ENCODE results near the gene PRRC2B.
A peak's percentile ranks its signal among the peaks of the same experiment; 100 is the strongest.
"Not testable (repeated sequence)": the region's sequence is repeated elsewhere in the genome, so short reads cannot be mapped to it uniquely, and the experiment has no call there.

Gene PRRC2B

DNA sequence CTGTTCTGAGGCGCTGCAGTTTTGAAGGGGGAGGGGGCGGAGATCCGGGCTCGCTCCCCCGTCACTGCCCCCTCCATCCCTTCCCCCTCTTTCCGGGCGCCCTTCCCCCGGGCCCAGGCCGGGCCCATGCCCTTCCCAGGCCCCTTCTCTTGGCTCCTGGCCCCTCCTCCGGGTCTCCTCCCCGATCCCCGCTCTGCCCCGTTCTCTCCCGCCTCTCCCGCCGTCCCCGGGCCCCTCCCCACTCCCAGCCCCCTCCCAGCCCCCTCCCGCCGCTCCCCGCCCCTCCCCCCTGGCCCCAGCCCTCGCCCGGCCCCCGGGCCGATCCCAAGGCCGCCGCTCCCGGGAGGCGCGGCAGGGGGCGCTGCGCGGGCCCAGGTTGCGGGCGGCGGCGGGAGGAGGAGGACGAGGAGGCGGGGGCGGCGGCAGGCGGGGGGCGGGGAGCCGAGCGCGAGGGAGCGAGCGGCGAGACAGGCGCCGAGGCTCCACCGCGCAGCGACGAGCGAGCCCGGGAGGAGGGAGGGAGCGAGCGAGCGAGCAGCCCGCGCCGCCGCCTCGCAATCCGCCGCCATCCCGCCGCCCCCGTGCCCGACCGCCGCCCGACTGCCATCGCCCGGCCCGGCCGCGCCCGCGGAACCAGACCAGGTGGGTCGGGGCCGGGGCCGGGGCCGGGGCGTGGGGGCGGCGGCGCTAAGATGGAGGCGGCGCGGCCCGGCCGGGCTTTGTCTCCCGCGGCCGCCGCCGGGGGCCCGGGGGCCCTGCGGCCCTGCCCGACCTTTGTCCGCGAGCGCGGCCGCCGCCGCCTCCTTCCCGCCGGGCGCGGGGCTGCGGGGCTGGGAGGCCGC lies at the start of gene PRRC2B:
Gene PRRC2B, plus strand, starts transcription at position 465 of the 842 bp plus-strand sequence. CDS start 36,059 bp downstream, outside the sequence.
- H3K4me3 ChIP-seq: peak within 1 kb of the TSS; percentile 46 to 87 (median 76)

GRCh38 chr9:131344931-131345535 lies 48.9 kb upstream of the PRRC2B start:
- H3K27ac ChIP-seq, H3K4me3 ChIP-seq: not testable (repeated sequence)

More for the DNA sequence above, at the start of gene PRRC2B:
- peak within 1 kb of the TSS; percentile 85 to 100 (median 98) for H3K27ac ChIP-seq

DNA sequence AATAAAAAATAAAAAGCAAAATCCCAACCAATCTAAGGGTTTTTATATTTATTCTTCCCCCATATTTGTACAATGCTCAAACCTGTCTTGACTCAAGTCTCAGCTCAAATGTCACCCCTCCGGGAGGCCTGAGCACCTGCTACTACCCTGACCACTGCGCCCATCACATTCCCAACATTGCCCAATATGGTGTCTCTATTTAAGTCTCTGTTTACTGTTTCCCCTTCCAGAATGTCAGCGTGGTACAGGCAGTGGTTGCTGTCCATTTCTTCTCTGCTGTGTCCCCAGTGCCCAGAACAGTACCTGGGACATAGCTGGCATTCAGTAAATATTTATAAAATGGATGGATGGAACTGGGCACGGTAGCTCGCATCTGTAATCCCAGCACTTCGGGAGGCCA lies 47.3 kb upstream of the PRRC2B start:
- Histone ChIP-seq H3K27ac (no peak overlapping the region), H3K4me3 (no peak overlapping the region)

DNA sequence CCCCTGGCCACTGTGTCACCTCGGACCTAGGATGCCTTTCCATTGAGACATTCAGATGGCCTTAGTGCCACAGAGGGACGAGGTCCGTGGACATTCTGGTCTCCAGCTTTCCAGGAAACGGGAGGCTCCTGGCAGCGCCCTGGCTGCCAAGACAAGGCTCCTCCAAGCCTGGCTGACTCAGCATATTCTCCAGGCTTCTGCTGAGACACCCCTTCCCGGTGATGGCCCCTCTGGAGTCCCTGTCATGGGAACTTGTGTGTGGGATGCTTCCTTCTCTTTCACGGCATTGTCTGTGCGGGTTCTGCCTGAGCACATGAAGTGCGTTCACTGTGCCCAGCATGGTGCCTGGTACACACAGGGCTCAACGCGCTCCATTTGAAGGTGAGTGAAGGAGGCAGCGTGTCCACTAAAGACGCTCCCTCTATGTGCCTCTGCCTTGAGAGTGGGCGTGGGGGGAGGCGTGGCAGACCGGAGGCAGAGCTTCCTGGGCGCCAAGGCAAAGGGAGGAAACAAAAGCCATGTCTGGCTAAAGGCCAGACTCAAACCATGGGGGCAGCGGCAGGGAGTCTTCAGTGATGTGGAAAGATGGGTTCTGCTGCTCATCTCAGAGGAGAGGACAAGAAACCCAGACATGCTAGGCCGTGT lies 46.4 kb upstream of the PRRC2B start:
- no peak overlapping the region for H3K4me3 ChIP-seq
- H3K27ac ChIP-seq: no peak overlapping the region

- no peak overlapping the region for H3K27ac ChIP-seq
- no peak overlapping the region for H3K4me3 ChIP-seq
Measured at GRCh38 chr9:131348631-131349521, 45.0 kb upstream of the PRRC2B start.

- Histone ChIP-seq H3K4me3 (no peak overlapping the region), H3K27ac (no peak overlapping the region)
Measured at GRCh38 chr9:131349522-131349880, 44.4 kb upstream of the PRRC2B start.

GRCh38 chr9:131349881-131350563 lies 43.9 kb upstream of the PRRC2B start:
- Histone ChIP-seq H3K27ac (peak overlapping the region in 1 of 21 experiments; percentile 37), H3K4me3 (peak overlapping the region in 2 of 7 experiments; percentile 8 to 12)

GRCh38 chr9:131356479-131356878 lies 37.4 kb upstream of the PRRC2B start:
- H3K4me3 ChIP-seq, H3K27ac ChIP-seq: not testable (repeated sequence)

- peak overlapping the region in 1 of 21 experiments; percentile 26 for H3K27ac ChIP-seq
- no peak overlapping the region for H3K4me3 ChIP-seq
Measured at GRCh38 chr9:131358556-131358955, 35.3 kb upstream of the PRRC2B start.

DNA sequence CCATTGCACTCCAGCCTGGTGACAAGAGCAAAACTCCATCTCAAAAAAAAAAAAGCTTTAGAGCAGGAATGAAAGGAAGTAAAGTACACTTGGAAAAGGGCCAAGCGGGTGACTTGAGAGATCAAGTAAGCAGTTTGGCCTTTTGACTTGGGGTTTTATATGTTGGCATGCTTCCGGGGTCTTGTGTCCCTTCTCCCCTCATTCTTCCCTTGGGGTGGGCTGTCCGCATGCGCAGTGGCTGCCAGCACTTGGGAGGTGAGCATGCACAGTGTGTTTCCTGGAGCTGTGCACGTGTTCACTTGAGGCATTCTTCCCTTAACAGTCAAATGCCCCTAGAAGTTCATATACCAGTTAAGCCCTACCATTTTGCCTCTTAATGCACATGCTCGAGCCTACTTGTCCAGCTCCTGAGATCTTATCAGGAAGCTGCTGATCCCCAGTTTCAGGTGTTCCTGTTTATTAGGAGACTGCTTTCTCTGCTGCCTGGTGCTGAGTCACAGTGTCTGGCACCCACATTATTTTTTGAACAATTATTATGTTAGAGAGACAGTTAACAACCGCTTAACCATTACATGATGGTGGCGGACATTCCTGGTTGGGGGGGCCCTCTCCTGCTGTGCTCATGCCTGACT lies 32.6 kb upstream of the PRRC2B start:
- Histone ChIP-seq H3K4me3 (no peak overlapping the region), H3K27ac (peak overlapping the region in 2 of 21 experiments; percentile 27 to 33)

DNA sequence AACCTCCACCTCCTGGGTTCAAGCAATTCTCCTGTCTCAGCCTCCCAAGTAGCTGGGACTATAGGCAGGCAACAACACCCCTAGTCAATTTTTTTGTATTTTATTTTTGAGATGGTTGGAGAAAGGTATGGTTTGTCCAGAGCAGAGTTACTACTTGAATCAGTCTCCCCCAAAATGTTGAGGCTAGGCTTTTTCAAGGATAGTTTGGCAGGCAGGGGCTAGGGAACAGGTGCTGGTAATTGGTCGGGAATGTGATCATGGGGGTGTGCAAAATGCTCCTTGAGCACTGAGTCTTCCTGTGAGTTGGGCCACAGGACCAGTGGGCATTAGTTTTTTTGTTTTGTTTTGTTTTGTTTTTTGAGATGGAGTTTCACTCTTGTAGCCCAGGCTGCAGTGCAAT lies 28.3 kb upstream of the PRRC2B start:
- no peak overlapping the region for H3K4me3 ChIP-seq
- H3K27ac ChIP-seq: no peak overlapping the region

GRCh38 chr9:131366761-131367401 lies 27.0 kb upstream of the PRRC2B start:
- Histone ChIP-seq H3K4me3 (no peak overlapping the region), H3K27ac (peak overlapping the region in 5 of 21 experiments; percentile 7 to 40 (median 25))

GRCh38 chr9:131367450-131367849 lies 26.4 kb upstream of the PRRC2B start:
- no peak overlapping the region for H3K4me3 ChIP-seq
- peak overlapping the region in 3 of 21 experiments; percentile 7 to 40 (median 26) for H3K27ac ChIP-seq

DNA sequence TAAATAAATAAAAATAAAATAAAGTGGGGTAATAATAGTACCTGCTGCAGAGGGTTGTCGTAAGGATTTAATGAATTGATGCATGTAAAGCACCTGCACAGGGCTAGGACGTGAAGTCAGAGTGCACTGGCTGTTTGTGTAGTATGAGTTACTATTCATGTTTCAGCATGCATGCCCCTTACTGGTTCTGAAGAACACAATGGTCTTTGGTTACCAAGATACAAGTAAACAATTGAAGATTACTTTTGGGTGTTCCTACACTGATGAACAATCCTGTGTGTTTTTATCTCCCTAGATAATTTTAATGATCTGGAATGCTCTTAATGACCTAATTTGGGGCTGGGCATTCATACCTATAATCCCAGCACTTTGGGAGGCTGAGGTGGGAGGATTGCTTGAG lies 23.2 kb upstream of the PRRC2B start:
- no peak overlapping the region for H3K27ac ChIP-seq
- no peak overlapping the region for H3K4me3 ChIP-seq

- peak overlapping the region in 20 of 21 experiments; percentile 74 to 94 (median 88) for H3K27ac ChIP-seq
- peak overlapping the region; percentile 49 to 71 (median 57) for H3K4me3 ChIP-seq
Measured at GRCh38 chr9:131372599-131372973, 21.3 kb upstream of the PRRC2B start.

- H3K27ac ChIP-seq, H3K4me3 ChIP-seq: not testable (repeated sequence)
Measured at GRCh38 chr9:131374638-131375037, 19.2 kb upstream of the PRRC2B start.

DNA sequence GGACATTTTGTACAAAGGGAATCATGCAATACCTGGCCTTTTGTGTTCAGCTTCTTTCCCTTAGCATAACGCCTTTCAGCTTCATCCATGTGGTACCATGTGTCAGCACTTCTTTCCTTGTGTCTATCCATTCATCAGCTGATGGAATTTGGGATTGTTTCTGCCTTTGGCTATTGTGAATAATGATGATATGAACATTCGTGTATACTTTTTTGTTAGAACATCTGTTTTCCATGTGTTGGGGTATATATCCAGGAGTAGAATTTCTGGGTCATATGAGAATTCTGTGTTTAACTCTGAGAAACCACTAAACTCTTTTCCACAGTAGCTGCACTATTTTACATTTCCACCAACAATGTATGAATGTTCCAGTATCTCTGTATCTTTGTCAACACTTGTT lies 14.8 kb upstream of the PRRC2B start:
- Histone ChIP-seq H3K27ac (peak overlapping the region in 1 of 21 experiments; percentile 3), H3K4me3 (no peak overlapping the region)
